GM18867 (cell line): Measurements from ENCODE around the gene GEMIN4.
"Not testable (repeated sequence)": the region's sequence is repeated elsewhere in the genome, so short reads cannot be mapped to it uniquely, and the experiment has no call there.

Experiments
- ATAC-seq: cut with Tn5 transposase; IDR thresholded peaks from one replicate; pipeline ENCODE4 v1.9.1; 2021; ENCODE audit warnings: mild to moderate bottlenecking, moderate library complexity; ENCODE audit not compliant: unreplicated experiment

Gene GEMIN4

GRCh38 chr17:704111-704864 lies 47.8 kb downstream of the GEMIN4 start:
- ATAC-seq: no peak

GRCh38 chr17:703081-703875 lies 48.8 kb downstream of the GEMIN4 start:
- ATAC-seq: no peak

- no peak for ATAC-seq
Observed at GRCh38 chr17:700504-701094, 51.5 kb downstream of the GEMIN4 start.

- ATAC-seq: no peak
Observed at GRCh38 chr17:699345-699744, 52.7 kb downstream of the GEMIN4 start.

- ATAC-seq: not testable (repeated sequence)
Observed at GRCh38 chr17:698096-698495, 54.0 kb downstream of the GEMIN4 start.

GRCh38 chr17:697682-698081 lies 54.4 kb downstream of the GEMIN4 start:
- no peak for ATAC-seq

GRCh38 chr17:696369-696768 lies 55.7 kb downstream of the GEMIN4 start:
- no peak for ATAC-seq
